SKM-1 (cell line): ENCODE results near the gene KIF5A.

Experiments
- DNase-seq: peaks from one replicate; lab custom pipeline; 2025; ENCODE audit not compliant: unreplicated experiment; lab: John Stamatoyannopoulos, UW

The KIF5A gene

DNA sequence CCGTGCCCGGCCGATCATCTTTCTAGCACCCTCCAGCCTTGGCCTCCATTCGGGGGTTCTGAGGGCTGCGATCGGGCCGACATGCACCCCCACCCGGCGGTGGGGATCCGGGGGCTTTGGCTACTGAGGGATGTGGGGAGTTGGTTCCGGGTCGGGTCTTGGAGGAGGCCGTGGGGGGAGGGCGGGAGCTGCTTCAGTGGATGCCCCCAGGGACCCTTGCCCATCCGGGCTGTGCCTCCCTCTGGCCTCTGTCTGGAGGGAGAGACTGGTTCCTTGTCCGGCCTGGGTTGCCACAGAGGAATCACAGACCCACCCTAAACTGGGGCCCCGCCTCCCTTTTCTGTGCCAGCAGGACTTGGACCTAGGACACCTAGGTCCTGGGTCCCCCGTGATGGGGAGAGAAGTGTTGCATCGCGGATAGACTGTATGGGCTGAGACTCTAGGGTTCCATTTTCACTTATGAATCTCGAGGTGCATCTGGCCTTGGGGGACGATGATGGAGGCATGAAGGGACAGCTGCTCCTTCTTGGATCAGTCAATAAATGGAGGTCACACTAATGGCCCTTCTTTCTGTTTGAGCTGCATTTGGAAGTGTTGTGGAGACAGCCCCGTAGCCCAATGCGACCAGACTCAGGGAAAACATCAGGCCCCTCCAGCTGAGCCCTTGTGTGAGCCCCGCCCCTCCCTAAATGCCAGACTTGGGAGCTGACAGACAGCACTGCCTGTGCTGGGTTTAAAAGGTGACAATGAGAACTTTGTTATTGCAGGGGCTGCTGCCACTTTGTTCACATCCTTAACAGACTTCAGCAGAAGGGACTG lies 55.4 kb downstream of the KIF5A start:
- DNase-seq, result no peak

DNA sequence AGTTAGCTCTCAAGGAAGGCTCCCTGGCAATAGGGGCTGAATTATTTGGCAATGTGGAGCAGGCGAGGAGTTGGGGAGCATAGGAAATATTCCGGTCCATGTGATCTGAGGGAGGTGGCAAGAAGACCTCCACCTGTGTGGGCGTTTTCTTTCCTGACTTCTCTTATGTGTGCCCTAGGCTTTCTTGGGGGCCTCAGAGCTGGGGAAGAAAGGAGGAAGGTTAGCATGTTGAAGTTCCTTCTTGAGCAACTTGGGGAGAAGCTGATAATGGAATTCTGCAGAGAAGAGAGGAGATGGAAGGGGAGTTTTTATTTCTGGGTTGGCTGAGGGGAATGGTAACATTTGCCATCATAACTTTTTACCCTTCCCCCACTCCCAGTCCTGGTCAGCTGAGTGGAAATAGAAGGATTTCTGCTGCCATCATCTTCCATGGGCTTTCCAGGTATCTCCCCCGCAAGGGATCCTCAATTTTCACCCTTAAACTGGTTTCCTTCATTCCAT lies 56.0 kb downstream of the KIF5A start:
- DNase-seq, result no peak

DNA sequence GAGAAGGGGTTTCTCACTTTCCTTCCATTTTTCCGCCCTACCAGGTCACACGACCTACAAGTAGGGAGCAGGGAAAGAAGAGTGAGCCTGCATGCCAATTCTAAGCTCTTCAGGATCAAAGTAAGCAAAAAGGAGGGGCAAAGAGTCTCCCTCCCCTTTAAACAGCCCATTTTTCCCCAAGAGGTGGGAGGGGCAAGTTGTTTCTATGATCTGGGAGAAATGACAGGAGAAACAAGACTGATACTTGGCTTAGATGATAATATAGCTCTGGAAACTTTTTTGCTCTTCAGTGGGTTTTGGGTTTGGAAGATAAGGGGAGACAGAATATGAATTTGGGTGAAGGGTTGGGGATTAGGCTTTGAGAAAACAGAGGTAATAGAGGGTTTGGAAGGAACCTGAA lies 56.6 kb downstream of the KIF5A start:
- DNase-seq, result no peak

DNA sequence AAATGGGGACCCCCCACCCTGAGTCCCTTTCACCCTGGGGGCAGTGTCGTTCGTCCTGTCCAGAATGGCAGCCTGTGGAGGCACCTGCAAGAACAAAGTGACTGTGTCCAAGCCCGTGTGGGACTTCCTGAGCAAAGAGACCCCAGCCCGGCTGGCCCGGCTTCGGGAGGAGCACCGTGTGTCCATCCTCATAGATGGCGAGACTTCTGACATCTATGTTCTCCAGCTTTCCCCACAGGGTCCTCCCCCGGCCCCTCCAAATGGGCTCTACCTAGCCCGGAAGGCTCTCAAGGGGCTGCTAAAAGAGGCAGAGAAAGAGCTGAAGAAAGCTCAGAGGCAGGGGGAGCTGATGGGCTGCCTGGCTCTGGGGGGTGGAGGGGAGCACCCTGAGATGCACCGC lies 57.0 kb downstream of the KIF5A start:
- DNase-seq, result no peak

DNA sequence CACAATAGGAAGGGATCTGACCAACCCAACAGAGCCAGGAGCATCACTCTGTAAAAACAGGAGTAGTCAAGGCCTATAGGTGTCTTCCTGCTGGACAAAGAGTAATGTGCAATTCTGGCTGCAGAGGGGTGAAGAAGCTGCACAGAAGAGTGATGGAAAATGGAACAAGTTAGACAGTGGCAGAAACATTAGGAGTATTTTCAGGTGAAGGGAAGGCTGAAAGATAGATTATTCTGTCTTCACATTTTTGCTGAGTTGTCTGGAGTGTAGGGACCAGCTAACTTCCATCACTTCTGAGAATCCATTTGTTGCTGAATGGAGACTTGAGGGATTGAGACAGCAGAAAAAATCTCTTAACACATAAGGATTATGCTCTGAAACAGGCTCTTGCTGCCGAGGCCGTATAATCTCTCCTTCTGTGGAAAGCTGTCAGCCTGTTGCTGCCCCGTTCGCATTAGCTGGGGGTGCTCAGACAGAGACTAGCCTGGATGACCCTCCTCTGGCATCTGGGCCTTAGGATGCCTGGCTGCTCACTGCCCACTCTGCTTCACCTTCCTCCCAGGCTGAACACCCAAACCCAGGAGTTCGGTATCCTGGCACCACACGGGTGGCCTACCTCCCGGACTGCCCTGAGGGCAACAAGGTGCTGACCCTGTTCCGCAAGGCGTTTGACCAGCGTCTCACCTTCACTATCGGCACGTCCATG lies 58.3 kb downstream of the KIF5A start:
- no peak for DNase-seq

DNA sequence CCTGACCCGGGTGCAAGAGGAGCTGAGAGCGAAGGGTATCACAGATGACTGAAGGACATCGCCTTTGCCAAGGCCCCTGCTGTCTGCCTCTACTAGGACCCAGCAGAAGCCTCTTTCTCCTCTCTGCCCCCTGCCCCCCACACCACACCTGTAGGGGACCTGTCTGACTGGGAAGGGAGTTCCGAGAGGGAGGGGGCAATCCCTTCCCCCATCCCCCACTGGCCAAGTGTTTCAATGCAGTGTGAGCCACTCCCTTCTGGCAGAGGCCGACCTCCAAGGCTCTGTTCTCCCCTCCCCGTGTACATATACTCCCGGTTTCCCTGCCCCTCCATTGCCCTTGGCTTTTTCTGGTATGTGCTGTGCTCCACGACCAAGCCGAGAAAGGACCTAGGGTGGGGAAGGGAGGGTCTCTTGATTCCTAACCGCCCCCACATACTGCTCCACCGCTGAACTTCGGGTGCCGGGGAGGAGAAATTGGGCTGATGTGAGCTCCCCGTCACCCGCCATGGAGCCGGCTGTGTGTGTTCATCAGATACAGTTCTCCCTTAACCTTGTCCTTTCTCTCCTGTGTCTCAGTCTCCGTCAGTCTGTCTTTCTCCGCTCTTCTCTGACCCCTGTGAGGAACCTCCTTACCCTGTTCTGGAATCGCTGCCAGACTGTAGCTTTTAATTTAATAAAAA lies 59.4 kb downstream of the KIF5A start:
- no peak for DNase-seq

DNA sequence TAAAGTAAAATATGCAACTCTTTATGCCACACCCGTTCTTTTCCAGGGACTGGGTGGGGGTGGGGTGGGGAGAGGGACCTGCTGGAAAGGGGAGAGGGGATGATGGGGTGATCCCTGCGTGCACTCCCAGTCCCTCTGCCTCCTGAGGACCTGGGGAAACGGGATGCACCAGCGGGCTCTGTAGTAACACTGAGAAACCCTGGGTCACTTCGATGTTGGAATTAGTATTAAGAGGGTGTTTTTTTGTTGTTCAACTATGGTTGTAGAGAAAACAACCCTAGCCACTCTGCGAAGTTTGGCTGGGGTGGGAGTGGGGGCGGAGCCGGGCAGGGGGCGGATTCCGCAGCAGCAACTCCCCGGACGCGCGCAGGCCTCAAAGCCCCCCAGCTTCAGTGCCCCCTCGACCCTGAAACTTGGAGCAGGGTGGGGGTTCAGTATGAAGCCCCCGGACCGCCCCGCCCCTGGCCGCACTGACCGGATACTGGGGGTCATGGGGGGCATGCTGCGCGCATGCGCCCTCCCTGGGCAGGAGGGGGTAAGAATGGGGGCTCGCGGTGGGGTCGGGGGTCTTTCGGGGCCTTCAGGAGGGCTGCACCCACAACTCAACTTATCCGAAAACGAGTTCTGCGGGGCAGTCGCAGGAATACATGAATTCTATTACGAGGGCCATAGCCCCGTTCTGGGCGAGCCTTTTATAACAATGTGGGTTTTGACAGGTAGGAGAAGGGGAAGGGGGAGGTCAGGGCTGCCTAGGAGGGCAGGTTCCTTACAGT lies 60.1 kb downstream of the KIF5A start:
- no peak for DNase-seq

DNA sequence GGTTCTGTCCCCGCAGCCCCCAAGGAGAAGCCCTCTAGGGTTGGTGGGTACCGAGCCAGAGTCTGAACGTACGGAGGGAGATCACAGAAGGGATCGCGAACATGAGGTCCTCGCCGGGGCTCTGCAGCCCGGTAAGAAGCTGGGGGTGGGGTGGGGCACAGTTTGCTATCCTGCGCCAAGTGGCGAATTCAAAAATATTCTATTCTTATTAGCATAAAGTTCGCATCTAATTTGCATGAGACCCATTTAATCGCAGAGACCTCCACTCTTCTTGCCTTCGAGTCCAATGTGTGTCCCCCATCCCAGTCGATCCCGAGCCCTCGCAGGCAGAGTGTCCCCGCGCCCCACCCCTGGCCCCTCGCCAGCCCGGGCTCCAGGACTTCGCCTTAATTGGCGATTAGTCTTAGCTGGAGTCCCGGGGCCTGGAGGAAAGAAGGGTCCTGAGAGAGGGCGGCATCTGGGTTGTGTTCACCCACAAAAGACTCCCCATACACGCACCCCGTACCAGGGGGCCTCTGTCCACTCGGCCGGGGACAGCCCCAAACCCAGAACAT lies 60.8 kb downstream of the KIF5A start:
- no peak for DNase-seq

DNA sequence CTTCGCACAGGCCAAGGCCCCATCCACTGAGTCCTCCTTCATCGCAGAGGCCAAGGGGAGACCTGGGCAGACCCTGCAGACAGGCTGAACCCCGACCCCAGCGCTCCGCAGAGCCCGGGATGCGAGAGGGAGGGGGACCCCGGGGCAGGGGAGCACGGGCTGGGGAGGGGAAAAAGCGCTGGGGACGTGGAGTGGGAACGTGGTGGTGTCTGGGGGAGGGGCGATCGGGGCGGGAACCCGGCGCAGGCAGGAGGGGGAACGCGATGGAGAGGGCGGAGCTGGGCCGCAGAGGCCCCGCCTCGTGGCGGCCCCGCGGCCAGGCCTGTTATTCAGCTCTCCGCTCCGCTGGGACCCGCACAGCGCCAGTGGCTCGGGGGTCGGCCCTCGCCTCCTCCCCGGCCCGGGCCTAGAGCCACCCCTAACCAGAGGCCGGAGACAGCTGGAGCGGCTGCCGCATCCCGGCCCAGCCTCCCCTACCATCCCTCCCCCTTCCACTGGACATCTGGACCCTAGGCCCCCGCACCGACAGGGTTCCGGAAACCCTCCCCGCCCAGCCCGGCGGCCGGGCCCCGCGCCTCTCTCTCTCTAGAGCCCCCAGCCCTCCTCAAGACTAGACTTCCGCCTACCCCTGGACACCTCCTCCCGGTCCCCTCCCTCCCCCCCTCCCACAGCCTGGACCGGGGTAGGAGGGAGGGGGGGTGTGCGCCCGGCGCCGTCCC lies 61.4 kb downstream of the KIF5A start, which contains the start of gene ARHGEF25:
TSS of gene ARHGEF25 (plus strand) at position 328 of the 719 bp plus-strand sequence. CDS start 460 bp downstream, outside the sequence.
- DNase-seq, result no peak

DNA sequence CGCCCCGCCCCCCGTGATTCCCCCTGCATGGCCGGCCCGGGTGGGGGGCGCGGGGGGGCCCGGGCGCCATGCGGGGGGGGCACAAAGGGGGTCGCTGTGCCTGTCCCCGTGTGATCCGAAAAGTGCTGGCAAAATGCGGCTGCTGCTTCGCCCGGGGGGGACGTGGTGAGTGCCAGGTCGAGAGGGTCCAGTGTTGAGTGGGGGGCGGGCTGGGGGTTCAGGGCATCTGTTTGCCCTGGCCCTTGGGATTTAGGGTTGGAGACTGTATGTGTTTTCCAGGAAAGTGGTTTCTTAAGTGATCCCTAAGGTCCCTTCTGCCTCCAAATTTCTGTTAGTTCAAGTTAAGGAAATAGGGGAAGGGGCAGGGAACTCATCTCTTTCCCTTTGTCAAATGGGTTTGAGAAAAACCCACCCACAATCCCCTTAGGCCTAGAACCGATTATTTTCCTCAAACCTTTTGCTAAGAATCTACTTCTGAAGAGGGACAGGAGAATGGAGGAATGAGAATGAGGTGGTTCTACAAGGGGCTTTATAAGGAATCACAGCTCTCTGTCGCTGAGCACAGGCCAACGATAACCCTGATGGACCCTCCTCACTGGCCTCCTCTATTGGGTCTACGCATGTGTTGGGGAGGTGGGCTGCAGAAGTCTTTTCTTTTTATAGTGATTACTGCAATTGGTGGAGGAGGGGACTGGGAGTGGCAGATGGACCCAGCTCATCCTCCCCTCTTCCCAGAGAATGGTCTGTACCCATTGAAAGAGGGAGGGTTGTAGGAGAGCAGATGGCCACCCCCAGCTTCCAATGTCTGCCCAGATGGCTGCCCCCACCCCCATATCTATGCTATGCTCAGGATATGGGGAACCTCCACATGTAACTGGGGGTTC lies 62.2 kb downstream of the KIF5A start:
- no peak for DNase-seq

DNA sequence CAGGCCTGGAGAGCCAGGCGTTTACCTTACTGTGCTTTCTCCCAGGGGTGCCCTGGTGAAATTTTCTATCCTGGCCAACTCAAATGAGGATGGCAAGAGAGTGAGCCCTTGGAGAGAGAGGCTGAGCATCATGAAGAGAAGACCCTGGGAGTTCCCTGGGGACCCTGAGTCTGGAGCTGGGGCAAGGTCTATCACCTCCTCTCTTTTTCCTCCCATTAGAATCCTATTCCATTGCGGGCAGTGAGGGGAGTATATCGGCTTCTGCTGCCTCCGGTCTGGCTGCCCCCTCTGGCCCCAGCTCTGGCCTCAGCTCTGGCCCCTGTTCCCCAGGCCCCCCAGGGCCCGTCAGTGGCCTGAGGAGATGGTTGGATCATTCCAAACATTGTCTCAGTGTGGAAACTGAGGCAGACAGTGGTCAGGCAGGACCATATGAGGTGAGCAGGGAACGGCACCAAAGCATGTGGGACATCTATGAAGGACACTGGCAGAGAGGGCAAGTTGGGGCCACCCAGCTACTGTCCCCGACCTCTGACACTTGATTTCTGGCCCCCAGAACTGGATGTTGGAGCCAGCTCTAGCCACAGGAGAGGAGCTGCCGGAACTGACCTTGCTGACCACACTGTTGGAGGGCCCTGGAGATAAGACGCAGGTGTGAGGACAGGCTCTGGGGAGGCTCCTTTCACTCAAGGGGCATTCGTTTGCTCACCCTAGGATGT lies 63.0 kb downstream of the KIF5A start:
- DNase-seq, result no peak

DNA sequence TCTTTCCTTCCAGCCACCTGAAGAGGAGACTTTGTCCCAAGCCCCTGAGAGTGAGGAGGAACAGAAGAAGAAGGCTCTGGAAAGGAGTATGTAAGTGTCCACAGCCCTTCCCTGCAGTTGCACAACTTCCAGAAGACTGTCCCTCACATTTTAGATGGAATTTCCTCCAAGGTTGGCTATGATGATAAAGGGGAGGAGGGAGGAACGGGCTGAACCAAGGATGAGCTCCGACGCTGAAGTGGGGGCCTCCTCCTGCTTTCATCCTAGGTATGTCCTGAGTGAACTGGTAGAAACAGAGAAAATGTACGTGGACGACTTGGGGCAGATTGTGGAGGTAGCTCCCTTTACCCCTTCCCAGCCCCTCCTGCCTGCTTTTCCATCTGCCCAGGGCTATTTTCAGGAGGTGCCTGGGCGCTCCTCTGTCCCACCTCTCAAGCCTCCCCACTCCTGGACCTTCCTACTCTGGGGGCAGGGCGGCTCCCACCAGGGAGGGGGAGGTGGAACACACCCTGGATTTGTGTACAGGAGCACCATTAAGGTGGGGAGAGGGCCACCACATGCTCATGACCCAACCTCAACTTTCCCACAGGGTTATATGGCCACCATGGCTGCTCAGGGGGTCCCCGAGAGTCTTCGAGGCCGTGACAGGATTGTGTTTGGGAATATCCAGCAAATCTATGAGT lies 63.7 kb downstream of the KIF5A start:
- no peak for DNase-seq

DNA sequence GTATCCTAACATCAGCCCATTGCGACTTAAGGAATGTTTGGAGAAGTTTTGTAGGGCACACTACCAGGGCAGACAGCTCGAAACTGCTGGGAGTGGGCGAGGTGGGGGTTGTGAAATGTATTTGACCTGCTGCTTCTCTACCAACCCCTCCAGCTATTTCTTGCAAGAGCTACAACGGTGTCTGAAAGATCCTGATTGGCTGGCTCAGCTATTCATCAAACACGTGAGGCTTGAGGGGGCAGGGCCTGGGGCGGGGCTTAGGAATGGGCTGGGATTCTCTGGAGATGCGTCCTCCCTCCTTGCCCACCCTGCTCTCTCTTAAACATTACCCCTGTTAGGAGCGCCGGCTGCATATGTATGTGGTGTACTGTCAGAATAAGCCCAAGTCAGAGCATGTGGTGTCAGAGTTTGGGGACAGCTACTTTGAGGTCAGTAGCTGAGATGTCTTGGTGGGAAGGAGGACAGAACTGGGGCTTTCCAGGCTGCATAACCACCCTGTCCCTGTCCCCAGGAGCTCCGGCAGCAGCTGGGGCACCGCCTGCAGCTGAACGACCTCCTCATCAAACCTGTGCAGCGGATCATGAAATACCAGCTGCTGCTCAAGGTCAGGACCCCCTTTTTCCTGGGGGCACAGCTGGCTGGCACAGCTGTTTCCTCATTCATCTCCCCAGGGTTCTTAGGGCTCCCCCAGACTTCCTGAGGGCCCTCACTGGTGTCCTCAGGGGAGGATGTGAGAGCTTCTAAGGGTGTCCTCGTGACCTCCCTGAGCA lies 64.5 kb downstream of the KIF5A start:
- no peak for DNase-seq

DNA sequence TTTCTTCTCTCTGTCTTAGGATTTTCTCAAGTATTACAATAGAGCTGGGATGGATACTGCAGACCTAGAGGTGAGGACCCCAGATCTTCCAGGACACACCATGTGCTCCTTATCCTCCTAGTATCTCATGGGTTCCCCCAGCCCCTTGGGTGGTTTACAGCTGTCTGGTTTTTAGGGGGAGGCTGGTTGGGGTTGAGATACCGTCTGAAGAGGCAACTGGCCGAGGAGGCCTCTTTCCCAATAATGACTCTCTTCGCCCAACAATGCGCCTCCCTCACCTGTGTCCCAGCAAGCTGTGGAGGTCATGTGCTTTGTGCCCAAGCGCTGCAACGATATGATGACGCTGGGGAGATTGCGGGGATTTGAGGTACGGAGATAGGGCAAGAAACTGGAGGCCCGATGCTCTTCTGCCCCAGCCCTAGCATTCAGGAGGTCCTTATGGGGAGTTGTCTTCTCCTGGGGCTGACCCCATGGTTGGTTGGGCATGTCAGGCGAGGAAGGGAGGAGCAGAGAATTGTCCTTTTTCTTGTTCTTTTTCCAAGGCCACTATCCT lies 65.2 kb downstream of the KIF5A start:
- DNase-seq, result no peak

DNA sequence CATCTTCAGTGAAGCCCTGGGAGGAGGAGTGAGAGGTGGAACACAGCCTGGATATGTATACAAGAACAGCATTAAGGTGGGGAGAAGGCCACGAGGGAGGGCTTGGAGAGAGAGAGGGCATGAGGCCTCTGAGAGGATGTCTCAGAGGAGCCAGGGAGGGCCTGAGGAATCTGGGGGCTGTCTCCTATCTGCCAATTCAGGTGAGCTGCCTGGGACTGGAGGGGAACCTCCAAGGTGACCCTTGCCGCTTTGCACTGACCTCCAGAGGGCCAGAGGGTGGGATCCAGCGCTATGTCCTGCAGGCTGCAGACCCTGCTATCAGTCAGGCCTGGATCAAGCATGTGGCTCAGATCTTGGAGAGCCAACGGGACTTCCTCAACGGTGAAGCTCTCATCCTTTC lies 65.8 kb downstream of the KIF5A start:
- no peak for DNase-seq

DNA sequence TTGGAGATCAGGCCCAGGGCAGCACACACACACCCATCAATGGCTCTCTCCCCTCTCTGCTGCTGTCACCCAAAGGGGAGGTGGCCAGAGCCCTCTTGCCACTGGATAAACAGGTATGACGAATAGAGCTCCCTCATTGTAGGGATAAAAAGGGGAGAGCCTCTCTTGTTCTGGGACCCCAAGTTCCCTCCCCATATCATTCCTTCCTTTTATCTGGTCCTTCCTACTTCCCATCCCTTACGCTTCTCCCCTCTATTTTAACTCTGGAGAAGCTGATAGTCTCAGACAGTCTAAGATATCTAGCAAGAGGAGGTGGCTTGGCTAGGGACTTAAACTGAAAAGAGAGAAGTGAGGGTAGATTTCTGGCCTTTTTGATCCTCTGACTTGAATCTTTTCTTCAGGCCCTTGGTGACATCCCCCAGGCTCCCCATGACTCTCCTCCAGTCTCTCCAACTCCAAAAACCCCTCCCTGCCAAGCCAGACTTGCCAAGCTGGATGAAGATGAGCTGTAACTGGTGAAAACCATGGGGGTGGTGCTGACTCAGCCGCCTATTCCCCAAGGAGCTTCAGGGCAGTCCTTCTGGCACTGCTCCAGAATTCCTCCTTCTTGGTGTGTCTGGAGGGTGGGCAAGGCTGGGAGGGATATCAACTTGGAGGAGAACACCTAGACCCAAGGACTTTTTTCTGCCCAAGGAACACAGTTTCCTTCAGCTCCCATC lies 66.7 kb downstream of the KIF5A start:
- DNase-seq, result no peak
